ENCODE results near the gene ZPBP. TPM values are rescaled to one million over a fixed set of nuclear protein-coding genes. Genes with fewer than 3 reads are reported as not detected.
"Not testable (repeated sequence)": the region's sequence is repeated elsewhere in the genome, so short reads cannot be mapped to it uniquely, and the experiment has no call there.

ZPBP gene
- total and polyA plus RNA-seq, 12 donors = not detected

GRCh38 chr7:50056131-50056530, 36.9 kb downstream of the ZPBP start:
- 80 to 85% methylated on average over 1 of the region's 1 CpG for WGBS, 2 donors
- Histone ChIP-seq H3K4me1 (no peaks in the 10 kb centered on the region), H3K27ac (no peak overlapping the region), H3K4me3 (no peak overlapping the region), H3K27me3 (peaks cover 0 to 12% (median 0%) of the 10 kb centered on the region in 7 donors), H3K36me3 (no peaks in the 10 kb centered on the region), H3K9me3 (no peaks in the 10 kb centered on the region)
- ATAC-seq (no peak), DNase-seq (no peak)
- TF ChIP-seq, protein P1, sequence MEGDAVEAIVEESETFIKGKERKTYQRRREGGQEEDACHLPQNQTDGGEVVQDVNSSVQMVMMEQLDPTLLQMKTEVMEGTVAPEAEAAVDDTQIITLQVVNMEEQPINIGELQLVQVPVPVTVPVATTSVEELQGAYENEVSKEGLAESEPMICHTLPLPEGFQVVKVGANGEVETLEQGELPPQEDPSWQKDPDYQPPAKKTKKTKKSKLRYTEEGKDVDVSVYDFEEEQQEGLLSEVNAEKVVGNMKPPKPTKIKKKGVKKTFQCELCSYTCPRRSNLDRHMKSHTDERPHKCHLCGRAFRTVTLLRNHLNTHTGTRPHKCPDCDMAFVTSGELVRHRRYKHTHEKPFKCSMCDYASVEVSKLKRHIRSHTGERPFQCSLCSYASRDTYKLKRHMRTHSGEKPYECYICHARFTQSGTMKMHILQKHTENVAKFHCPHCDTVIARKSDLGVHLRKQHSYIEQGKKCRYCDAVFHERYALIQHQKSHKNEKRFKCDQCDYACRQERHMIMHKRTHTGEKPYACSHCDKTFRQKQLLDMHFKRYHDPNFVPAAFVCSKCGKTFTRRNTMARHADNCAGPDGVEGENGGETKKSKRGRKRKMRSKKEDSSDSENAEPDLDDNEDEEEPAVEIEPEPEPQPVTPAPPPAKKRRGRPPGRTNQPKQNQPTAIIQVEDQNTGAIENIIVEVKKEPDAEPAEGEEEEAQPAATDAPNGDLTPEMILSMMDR (IDR thresholded peaks at IDR 0.05) = no peak
- intact Hi-C loops (cut with DNase I) = no loop called here

DNA sequence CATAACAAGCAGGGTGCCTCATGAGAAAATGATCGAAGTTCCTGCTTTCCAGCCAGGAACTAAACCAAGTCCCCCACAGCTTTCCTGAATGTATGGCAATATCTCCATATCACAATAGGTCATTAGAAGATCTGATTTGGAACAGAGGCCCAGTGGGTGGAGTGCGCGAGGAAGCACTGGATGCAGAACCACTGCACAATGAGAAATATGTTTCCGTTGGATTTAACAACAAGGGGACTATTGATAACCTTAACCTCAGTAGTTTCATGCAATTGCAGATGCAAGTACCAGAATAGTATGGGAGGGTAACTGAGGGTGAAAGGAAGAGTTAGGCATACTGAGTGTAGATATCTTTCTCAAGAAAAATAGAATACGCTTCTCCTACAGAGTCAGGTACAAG, 45.3 kb downstream of the ZPBP start:
- ATAC-seq = no peak
- 70 to 75% methylated on average over 5 of the region's 5 CpGs for WGBS, 2 donors
- intact Hi-C loops (cut with DNase I) = no loop called here
- TF ChIP-seq, protein P1 (IDR thresholded peaks at IDR 0.05) = no peak
- Histone ChIP-seq H3K27me3 (peaks cover 0 to 4% (median 0%) of the 10 kb centered on the region in 7 donors), H3K9me3 (peaks cover 0 to 35% (median 0%) of the 10 kb centered on the region in 11 donors), H3K27ac (no peak overlapping the region), H3K36me3 (no peaks in the 10 kb centered on the region), H3K4me3 (no peak overlapping the region), H3K4me1 (no peaks in the 10 kb centered on the region)
- no peak for DNase-seq

DNA sequence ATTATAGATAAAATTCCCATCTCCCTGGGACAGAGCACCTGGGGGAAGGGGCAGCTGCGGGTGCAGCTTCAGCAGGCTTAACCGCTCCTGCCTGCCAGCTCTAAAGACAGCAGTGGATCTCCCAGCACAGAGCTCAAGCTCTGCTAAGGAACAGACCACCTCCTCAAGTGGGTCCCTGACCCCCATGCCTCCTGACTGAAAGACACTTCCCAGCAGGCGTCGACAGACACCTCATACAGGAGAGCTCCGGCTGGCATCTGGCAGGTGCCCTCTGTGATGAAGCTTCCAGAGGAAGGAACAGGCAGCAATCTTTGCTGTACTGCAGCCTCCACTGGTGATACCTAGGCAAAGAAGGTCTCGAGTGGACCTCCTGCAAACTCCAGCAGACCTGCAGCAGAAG, 51.9 kb downstream of the ZPBP start:
- intact Hi-C loops (cut with DNase I) = not testable (repeated sequence)
- peaks cover 0 to 32% (median 0%) of the 10 kb centered on the region in 11 donors for H3K9me3 ChIP-seq

DNA sequence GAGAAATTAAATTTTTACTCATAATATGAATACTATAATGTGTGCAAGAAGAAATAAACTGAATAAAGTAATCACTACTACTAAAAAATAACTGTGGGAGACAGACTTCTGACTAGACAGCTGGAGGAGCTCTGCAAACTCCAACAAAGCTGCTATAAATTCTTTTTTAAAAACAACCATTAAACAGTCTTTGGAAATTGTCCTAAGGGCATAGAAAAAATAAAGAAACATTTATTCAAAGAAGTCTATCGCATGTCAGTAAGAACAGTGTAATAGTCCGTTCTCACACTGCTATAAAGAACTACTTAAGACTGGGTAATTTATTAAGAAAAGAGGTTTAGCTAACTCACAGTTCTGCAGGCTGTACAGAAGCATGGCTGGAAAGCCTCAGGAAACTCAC, 56.0 kb downstream of the ZPBP start:
- WGBS, 2 donors = 62 to 75% methylated on average over 2 of the region's 2 CpGs
- H3K36me3 ChIP-seq = no peaks in the 10 kb centered on the region
- no peak overlapping the region for H3K27ac ChIP-seq
- no peak for DNase-seq
- intact Hi-C loops (cut with DNase I) = no loop called here
- TF ChIP-seq, protein P1 (IDR thresholded peaks at IDR 0.05) = no peak
- H3K4me3 ChIP-seq = no peak overlapping the region
- ATAC-seq = no peak
- peaks cover 0 to 4% (median 0%) of the 10 kb centered on the region in 11 donors for H3K9me3 ChIP-seq
- no peaks in the 10 kb centered on the region for H3K4me1 ChIP-seq
- peaks cover 0 to 8% (median 0%) of the 10 kb centered on the region in 7 donors for H3K27me3 ChIP-seq

More for the DNA sequence above, 51.9 kb downstream of the ZPBP start:
- not testable (repeated sequence) for DNase-seq, H3K36me3 ChIP-seq, H3K27ac ChIP-seq, ATAC-seq, H3K27me3 ChIP-seq, H3K4me1 ChIP-seq, H3K4me3 ChIP-seq
- 68 to 72% methylated on average over 6 of the region's 6 CpGs for WGBS, 2 donors

GRCh38 chr7:50022991-50023390, 70.1 kb downstream of the ZPBP start:
- TF ChIP-seq, protein P1 (IDR thresholded peaks at IDR 0.05) = no peak
- peaks cover 0 to 6% (median 0%) of the 10 kb centered on the region in 11 donors for H3K9me3 ChIP-seq
- ATAC-seq (no peak), DNase-seq (no peak)
- no peaks in the 10 kb centered on the region for H3K36me3 ChIP-seq
- H3K4me1 ChIP-seq = no peaks in the 10 kb centered on the region
- no peak overlapping the region for H3K27ac ChIP-seq
- WGBS, 2 donors = 78 to 84% methylated on average over 4 of the region's 4 CpGs
- H3K27me3 ChIP-seq = no peaks in the 10 kb centered on the region
- no peak overlapping the region for H3K4me3 ChIP-seq
- intact Hi-C loops (cut with DNase I) = no loop called here

All from heart right ventricle (tissue), 16 donors.